Endothelial cell of umbilical vein (primary cell): ENCODE results near the gene DTNA. TPM values are rescaled to one million over a fixed set of nuclear protein-coding genes. Genes with fewer than 3 reads are reported as not detected.

ENCODE experiments used
- BruUV-seq: library from RNA; stranded (reverse); fragments of 400-500 nt; replicated peaks from 2 replicates; lab custom pipeline; 2021; lab: Mats Ljungman, UMichigan
- CTCF ChIA-PET: fragments of 300-600, 350-600 bp; sonication (Branson Sonifier 250); formaldehyde crosslinking; loops from one replicate; lab custom pipeline; 2021; ENCODE audit warnings: antibody characterized with exemption, inconsistent platforms; lab: Charles Lee
- POLR2A ChIA-PET: fragments of 300-600, 350-600 bp; sonication (Branson Sonifier 250); formaldehyde crosslinking; loops from one replicate; lab custom pipeline; 2021; ENCODE audit warnings: antibody characterized with exemption, inconsistent platforms; lab: Charles Lee
- DNase-seq: peaks from one replicate; pipeline ENCODE4 v3.0.0-alpha.2; 2011; ENCODE audit warnings: low read depth, low spot score
- FAIRE-seq: peaks from 2 replicates; lab custom pipeline; 2011; peaks lifted over from hg19 to GRCh38; lab: Jason Lieb, UNC
- H2AFZ ChIP-seq: 2 replicates; pipeline ENCODE4 v1.6.0; 2012; ENCODE audit warnings: low read depth, low read length, control low read depth, inconsistent platforms
- H3K27ac ChIP-seq: 2 replicates; pipeline ENCODE4 v1.5.1; 2011; ENCODE audit warnings: low read depth, mild to moderate bottlenecking, control low read depth, low read length, moderate library complexity; ENCODE audit not compliant: insufficient read depth
- H3K27me3 ChIP-seq, 2 experiments: 2 replicates each; pipeline versions ENCODE4 v1.6.0 to v1.6.1; 2011; ENCODE audit warnings: low read length in 2 of 2, mixed read lengths in 1 of 2; ENCODE audit not compliant: control insufficient read depth in 2 of 2, insufficient read depth in 2 of 2
- H3K36me3 ChIP-seq, 2 experiments: 2 replicates in 1 of 2; 3 replicates in 1 of 2; pipeline ENCODE4 v1.5.1; 2011; ENCODE audit warnings: low read length in 2 of 2, mild to moderate bottlenecking in 1 of 2, moderate library complexity in 1 of 2; ENCODE audit not compliant: control insufficient read depth in 2 of 2, insufficient read depth in 2 of 2; ENCODE audit errors: extremely low read depth in 1 of 2
- H3K4me1 ChIP-seq: 3 replicates; pipeline ENCODE4 v1.5.1; 2011; ENCODE audit warnings: mild to moderate bottlenecking, low read length; ENCODE audit not compliant: control insufficient read depth, insufficient read depth; ENCODE audit errors: extremely low read depth
- H3K4me2 ChIP-seq: 2 replicates; pipeline ENCODE4 v1.6.1; 2011; ENCODE audit warnings: low read length, control low read depth, mixed read lengths; ENCODE audit not compliant: insufficient read depth
- H3K4me3 ChIP-seq, 3 experiments: fragments of 200-600 bp in 1 of 3; sonication (generic), shearing (Covaris generic) in 1 of 3; replicated peaks in 1 of 3; 2 replicates each; pipeline ENCODE4 v1.5.1; 2011 to 2016; ENCODE audit warnings: control low read depth in 3 of 3, low read length in 3 of 3, mild to moderate bottlenecking in 2 of 3, inconsistent platforms in 1 of 3, low read depth in 1 of 3, moderate library complexity in 1 of 3; ENCODE audit not compliant: insufficient read depth in 1 of 3
- H3K79me2 ChIP-seq: 2 replicates; pipeline ENCODE4 v1.6.0; 2012; ENCODE audit warnings: low read length, inconsistent platforms; ENCODE audit not compliant: control insufficient read depth, insufficient read depth
- H3K9ac ChIP-seq: replicated peaks from 2 replicates; pipeline ENCODE3; 2011; ENCODE audit warnings: low read length, control low read depth; ENCODE audit not compliant: insufficient read depth; ENCODE audit errors: extremely low read depth
- H3K9me1 ChIP-seq: replicated peaks from 3 replicates; pipeline ENCODE4 v1.6.0; 2011; ENCODE audit warnings: mild to moderate bottlenecking, low read length; ENCODE audit not compliant: control insufficient read depth, insufficient read depth; ENCODE audit errors: extremely low read depth
- H3K9me3 ChIP-seq: replicated peaks from 2 replicates; pipeline ENCODE4 v1.5.1; 2012; ENCODE audit warnings: low read length, inconsistent platforms; ENCODE audit not compliant: control insufficient read depth, insufficient read depth
- H4K20me1 ChIP-seq: replicated peaks from 2 replicates; pipeline ENCODE3; 2011; ENCODE audit warnings: mild to moderate bottlenecking, low read length; ENCODE audit not compliant: control insufficient read depth, insufficient read depth; ENCODE audit errors: extremely low read depth
- CTCF ChIP-seq, 2 donors: IDR thresholded peaks; 1 replicate in 1 of 2; 2 replicates in 1 of 2; pipeline ENCODE4 v1.5.1; 2011; ENCODE audit warnings: low read length in 2 of 2, mild to moderate bottlenecking in 2 of 2, moderate library complexity in 2 of 2, control low read depth in 1 of 2, inconsistent platforms in 1 of 2, low read depth in 1 of 2; ENCODE audit not compliant: insufficient read depth in 1 of 2; ENCODE audit errors: extremely low read depth in 1 of 2
- EZH2 ChIP-seq: IDR thresholded peaks from 2 replicates; pipeline ENCODE4 v1.6.1; 2012; ENCODE audit warnings: borderline replicate concordance, low read depth, mild to moderate bottlenecking, moderate library complexity, low read length, inconsistent platforms; ENCODE audit not compliant: severe bottlenecking
- FOS ChIP-seq: IDR thresholded peaks from 2 replicates; pipeline ENCODE4 v1.6.1; 2011; ENCODE audit warnings: mild to moderate bottlenecking, low read length, moderate library complexity, borderline replicate concordance; ENCODE audit not compliant: insufficient read depth
- GATA2 ChIP-seq: IDR thresholded peaks from 2 replicates; pipeline ENCODE4 v1.7.0; 2011; ENCODE audit warnings: low read depth, mild to moderate bottlenecking, moderate library complexity, mixed read lengths, low read length; ENCODE audit not compliant: insufficient read length, insufficient read depth
- JUN ChIP-seq: IDR thresholded peaks from 2 replicates; pipeline ENCODE4 v1.6.1; 2011; ENCODE audit warnings: borderline replicate concordance, low read depth; ENCODE audit not compliant: insufficient read length, insufficient read depth
- MAX ChIP-seq: IDR thresholded peaks from 2 replicates; pipeline ENCODE4 v1.6.1; 2011; ENCODE audit not compliant: insufficient read depth, insufficient read length
- MYC ChIP-seq: IDR thresholded peaks from one replicate; pipeline ENCODE4 v1.6.1; 2011; ENCODE audit warnings: mild to moderate bottlenecking, low read depth, low read length
- POLR2A ChIP-seq: IDR thresholded peaks from 2 replicates; pipeline ENCODE4 v1.6.1; 2012; ENCODE audit warnings: low read depth, mild to moderate bottlenecking, control low read depth, low read length
- POLR2AphosphoS5 ChIP-seq: IDR thresholded peaks from 2 replicates; pipeline ENCODE4 v1.6.1; 2012; ENCODE audit warnings: low read depth, mild to moderate bottlenecking, control low read depth, low read length, moderate library complexity; ENCODE audit not compliant: insufficient read depth
- dilution Hi-C: fragments of 300-500 bp; cut with MboI; formaldehyde crosslinking; loops from one replicate; pipeline ENCODE4 v1.15.0; 2019; ENCODE audit warnings: low sequenced_read_pairs; ENCODE audit not compliant: extremely low pct_ligation_motif_present
- intact Hi-C: fragments of 100-400 bp; cut with micrococcal nuclease; formaldehyde crosslinking; loops from one replicate; pipeline ENCODE4 v1.10.0; 2022
- polyA plus RNA-seq, 4 experiments: library from polyadenylated mRNA; depleted of rRNA in 3 of 4; stranded (reverse) in 3 of 4; unstranded in 1 of 4; fragments of >200 nt; gene quantifications; 2 replicates each; pipeline versions ENCODE4 v1.2.1 to v1.2.3, GENCODE V29; 2011 to 2012; ENCODE audit warnings: missing spikeins in 1 of 4
- total RNA-seq: library from RNA; stranded (reverse); gene quantifications from 2 replicates; pipeline ENCODE4 v1.2.3, GENCODE V29; 2021

The DTNA gene
- total and polyA plus RNA-seq, 2 donors (not counting 3 experiments of a cell fraction or from before 2014, with no cell fraction given) = 6.6 to 15.3 TPM

- H3K4me1 ChIP-seq = no peaks in the 10 kb centered on the region
- no peak overlapping the region for H3K4me3 ChIP-seq
- dilution Hi-C loops = no loop called here
- no peaks in the 10 kb centered on the region for H3K79me2 ChIP-seq
- H3K9me1 ChIP-seq = no peaks in the 10 kb centered on the region
- H3K36me3 ChIP-seq = no peaks in the 10 kb centered on the region
- H3K4me2 ChIP-seq = no peak overlapping the region
- H3K27ac ChIP-seq = no peak overlapping the region
- POLR2A ChIA-PET = no interaction called here
- DNase-seq = peak; percentile 31
- H4K20me1 ChIP-seq = no peaks in the 10 kb centered on the region
- no peaks in the 10 kb centered on the region for H3K9me3 ChIP-seq
- intact Hi-C loops = loop anchor here (5.0 kb wide), 1 partner anchor 687 kb away; no protein-coding TSS in a partner anchor
- no peak for FAIRE-seq
- no TSS peak for BruUV-seq
- H3K27me3 ChIP-seq = no peaks in the 10 kb centered on the region
- H2AFZ ChIP-seq = no peak overlapping the region
- CTCF ChIA-PET = interaction anchor here (0.6 to 3.0 kb wide), 16 partner anchors 11 to 687 kb away, joined by 3 to 24 read pairs (median 5); no protein-coding TSS in a partner anchor
- H3K9ac ChIP-seq = no peak overlapping the region
- TF ChIP-seq POLR2AphosphoS5 (no peak), CTCF (IDR thresholded peaks at IDR 0.05; ENCODE audit: extremely low read depth in 1 of 2, insufficient read depth in 1 of 2, low read depth in 1 of 2, low read length in 2 of 2) (peak; percentile 36 to 45), GATA2 (no peak)
These were observed 99.5 kb downstream of the DTNA start for GRCh38 chr18:34809451-34810072.

GRCh38 chr18:34816183-34816582 is 106.1 kb downstream of the DTNA start:
- no peak overlapping the region for H3K4me3 ChIP-seq
- no peaks in the 10 kb centered on the region for H3K4me1 ChIP-seq
- BruUV-seq = no TSS peak
- no peaks in the 10 kb centered on the region for H3K36me3 ChIP-seq
- H3K9ac ChIP-seq = no peak overlapping the region
- DNase-seq (no peak), FAIRE-seq (no peak)
- H3K79me2 ChIP-seq = no peaks in the 10 kb centered on the region
- no peak overlapping the region for H2AFZ ChIP-seq
- POLR2A ChIA-PET = no interaction called here
- CTCF ChIA-PET = interaction anchor here (0.6 kb wide), 1 partner anchor 1927 kb away, joined by 3 read pairs; no protein-coding TSS in a partner anchor
- no peaks in the 10 kb centered on the region for H3K27me3 ChIP-seq
- no peaks in the 10 kb centered on the region for H4K20me1 ChIP-seq
- no peak overlapping the region for H3K27ac ChIP-seq
- no peak for TF ChIP-seq FOS
- TF ChIP-seq MAX = no peak
- TF ChIP-seq MYC = no peak
- TF ChIP-seq EZH2 = no peak
- TF ChIP-seq GATA2 = no peak
- TF ChIP-seq POLR2AphosphoS5 = no peak
- TF ChIP-seq JUN = no peak
- TF ChIP-seq CTCF (IDR thresholded peaks at IDR 0.05; ENCODE audit: extremely low read depth in 1 of 2, insufficient read depth in 1 of 2, low read depth in 1 of 2, low read length in 2 of 2) = no peak
- no peak for TF ChIP-seq POLR2A
- dilution Hi-C loops = no loop called here
- intact Hi-C loops = no loop called here
- H3K4me2 ChIP-seq = no peak overlapping the region
- no peaks in the 10 kb centered on the region for H3K9me1 ChIP-seq
- H3K9me3 ChIP-seq = no peaks in the 10 kb centered on the region
